ENCODE measurements around the gene PDE5A. TPM values are rescaled to one million over a fixed set of nuclear protein-coding genes. Genes with fewer than 3 reads are reported as not detected.

The PDE5A gene
- total and polyA plus RNA-seq, 10 of the 15 experiments (the other 5 are each of a cell fraction or from before 2014, with no cell fraction given), result under 0.01 to 3.9 (median 0.26) TPM; not detected in 1

DNA sequence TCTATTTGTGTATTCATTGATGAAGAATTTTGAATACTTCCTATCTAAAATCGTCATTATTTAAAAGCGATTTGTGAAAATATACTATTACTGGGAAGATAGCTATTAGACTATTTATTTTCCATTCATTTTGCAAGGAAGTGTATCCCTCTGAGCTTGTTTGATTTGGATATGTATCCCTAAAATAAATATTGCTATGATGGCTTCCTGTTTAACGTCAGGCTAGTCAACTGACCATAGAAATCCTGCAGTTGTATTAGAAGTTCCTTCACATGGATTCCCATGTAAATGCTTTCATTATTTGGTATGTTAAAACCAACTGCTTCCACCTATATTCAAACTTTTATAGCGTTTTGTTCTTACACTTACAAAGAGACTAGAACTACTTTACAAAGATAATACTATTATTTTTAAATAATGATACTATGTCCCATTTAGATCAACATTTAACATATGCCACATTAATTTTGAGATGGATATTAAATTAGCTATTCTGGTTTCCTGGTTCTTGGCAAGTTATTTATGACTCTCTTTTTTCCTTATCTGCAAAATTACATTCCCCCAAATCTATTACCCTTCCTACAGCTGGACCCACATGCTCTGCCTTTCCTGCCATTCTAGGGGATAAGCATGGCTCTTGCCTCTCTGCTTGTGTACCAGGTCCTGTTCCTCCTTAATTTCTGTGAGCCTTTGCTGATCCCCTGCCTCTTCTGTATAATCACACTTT lies 26.7 kb upstream of the PDE5A start:
- 35% methylated on average over 4 of the region's 4 CpGs for WGBS (ENCODE audit: insufficient coverage, insufficient replicate concordance, low lambda C conversion rate, missing lambda C conversion rate)
- H2AFZ ChIP-seq (ENCODE audit: control insufficient read depth, low read depth, low read length), result no peak overlapping the region
- no peaks in the 10 kb centered on the region for H4K20me1 ChIP-seq (ENCODE audit: control insufficient read depth, insufficient read depth)
- TF ChIP-seq RELA (IDR thresholded peaks at IDR 0.05; ENCODE audit: borderline replicate concordance, partially characterized antibody), result no peak
- TF ChIP-seq, protein P1, sequence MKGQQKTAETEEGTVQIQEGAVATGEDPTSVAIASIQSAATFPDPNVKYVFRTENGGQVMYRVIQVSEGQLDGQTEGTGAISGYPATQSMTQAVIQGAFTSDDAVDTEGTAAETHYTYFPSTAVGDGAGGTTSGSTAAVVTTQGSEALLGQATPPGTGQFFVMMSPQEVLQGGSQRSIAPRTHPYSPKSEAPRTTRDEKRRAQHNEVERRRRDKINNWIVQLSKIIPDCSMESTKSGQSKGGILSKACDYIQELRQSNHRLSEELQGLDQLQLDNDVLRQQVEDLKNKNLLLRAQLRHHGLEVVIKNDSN (IDR thresholded peaks at IDR 0.05; ENCODE audit: borderline replicate concordance, extremely low read length, insufficient read depth, low read depth, low read length), result no peak
- no peak for TF ChIP-seq NFIC (IDR thresholded peaks at IDR 0.05; ENCODE audit: low read depth, low read length)
- DNase-seq (ENCODE audit: low read depth, low spot score), result no peak
- no peak for ATAC-seq
- SMC1A ChIA-PET (ENCODE audit: uncharacterized antibody, unreplicated experiment), result interaction anchor here (0.7 to 2.5 kb wide), 3 partner anchors 8 to 616 kb away, joined by 3 to 8 read pairs (median 3); no protein-coding TSS in a partner anchor
- no peaks in the 10 kb centered on the region for H3K36me3 ChIP-seq (ENCODE audit: control insufficient read depth in 2 of 2, insufficient read depth in 2 of 2, low read length in 1 of 2)
- CTCF ChIA-PET, result interaction anchor here (2.2 kb wide), 1 partner anchor 26 kb away, joined by 9 read pairs; the partner anchor contains the start of gene PDE5A
- no peaks in the 10 kb centered on the region for H3K4me1 ChIP-seq (ENCODE audit: control insufficient read depth, insufficient read depth, low read length)
- POLR2A ChIA-PET, result no interaction called here
- intact Hi-C loops (cut with micrococcal nuclease; ENCODE audit: unreplicated experiment) (no loop called here), in situ Hi-C loops (cut with MboI) (no loop called here)
- BruUV-seq (replicated peaks), result no TSS peak
- H3K79me2 ChIP-seq (ENCODE audit: control insufficient read depth, insufficient read depth, low read length), result no peaks in the 10 kb centered on the region
- H3K27ac ChIP-seq (ENCODE audit: control insufficient read depth, insufficient read depth), result no peak overlapping the region
- no peaks in the 10 kb centered on the region for H3K27me3 ChIP-seq (replicated peaks in 1 of 2; ENCODE audit: control insufficient read depth in 2 of 2, insufficient read depth in 2 of 2, low read length in 1 of 2)
- no peak overlapping the region for H3K4me2 ChIP-seq (ENCODE audit: control insufficient read depth, insufficient read depth)
- FAIRE-seq, result no peak
- no peak overlapping the region for H3K4me3 ChIP-seq
- no peaks in the 10 kb centered on the region for H3K9me3 ChIP-seq (replicated peaks; ENCODE audit: control insufficient read depth, insufficient read depth, low read length)
- RAD21 ChIA-PET (ENCODE audit: unreplicated experiment), result interaction anchor here (1.3 kb wide), 1 partner anchor 401 kb away, joined by 3 read pairs; no protein-coding TSS in a partner anchor
- no peak overlapping the region for H3K9ac ChIP-seq (ENCODE audit: control insufficient read depth, insufficient read depth, low read length)

DNA sequence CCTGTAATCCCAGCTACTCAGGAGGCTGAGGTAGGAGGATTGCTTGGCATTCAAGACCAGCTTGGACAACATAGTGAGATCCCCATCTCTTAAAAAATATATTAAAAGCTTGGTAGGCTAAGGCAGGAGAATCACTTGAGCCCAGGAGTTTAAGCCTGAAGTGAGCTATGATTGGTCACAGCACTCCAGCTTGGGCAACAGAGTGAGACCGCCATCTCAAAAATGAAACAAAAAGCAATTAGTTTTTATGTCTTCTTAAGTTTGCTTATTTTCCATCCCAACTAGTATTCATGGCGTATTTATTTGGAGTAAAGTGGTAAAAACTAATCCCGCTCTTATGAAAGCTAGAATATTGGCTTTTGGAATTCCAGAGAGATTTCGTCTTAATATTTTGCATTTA lies 25.4 kb upstream of the PDE5A start:
- intact Hi-C loops (cut with micrococcal nuclease; ENCODE audit: unreplicated experiment), result no loop called here
- WGBS (ENCODE audit: insufficient coverage, insufficient replicate concordance, low lambda C conversion rate, missing lambda C conversion rate), result 55% methylated on average over 4 of the region's 4 CpGs
- TF ChIP-seq, protein P2, sequence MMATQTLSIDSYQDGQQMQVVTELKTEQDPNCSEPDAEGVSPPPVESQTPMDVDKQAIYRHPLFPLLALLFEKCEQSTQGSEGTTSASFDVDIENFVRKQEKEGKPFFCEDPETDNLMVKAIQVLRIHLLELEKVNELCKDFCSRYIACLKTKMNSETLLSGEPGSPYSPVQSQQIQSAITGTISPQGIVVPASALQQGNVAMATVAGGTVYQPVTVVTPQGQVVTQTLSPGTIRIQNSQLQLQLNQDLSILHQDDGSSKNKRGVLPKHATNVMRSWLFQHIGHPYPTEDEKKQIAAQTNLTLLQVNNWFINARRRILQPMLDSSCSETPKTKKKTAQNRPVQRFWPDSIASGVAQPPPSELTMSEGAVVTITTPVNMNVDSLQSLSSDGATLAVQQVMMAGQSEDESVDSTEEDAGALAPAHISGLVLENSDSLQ (IDR thresholded peaks at IDR 0.05), result no peak
- TF ChIP-seq CBX5 (IDR thresholded peaks at IDR 0.05; ENCODE audit: low read depth), result no peak
- TF ChIP-seq, protein P3, sequence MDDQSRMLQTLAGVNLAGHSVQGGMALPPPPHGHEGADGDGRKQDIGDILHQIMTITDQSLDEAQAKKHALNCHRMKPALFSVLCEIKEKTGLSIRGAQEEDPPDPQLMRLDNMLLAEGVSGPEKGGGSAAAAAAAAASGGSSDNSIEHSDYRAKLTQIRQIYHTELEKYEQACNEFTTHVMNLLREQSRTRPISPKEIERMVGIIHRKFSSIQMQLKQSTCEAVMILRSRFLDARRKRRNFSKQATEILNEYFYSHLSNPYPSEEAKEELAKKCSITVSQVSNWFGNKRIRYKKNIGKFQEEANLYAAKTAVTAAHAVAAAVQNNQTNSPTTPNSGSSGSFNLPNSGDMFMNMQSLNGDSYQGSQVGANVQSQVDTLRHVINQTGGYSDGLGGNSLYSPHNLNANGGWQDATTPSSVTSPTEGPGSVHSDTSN (IDR thresholded peaks at IDR 0.05; ENCODE audit: insufficient replicate concordance, low read depth, low read length), result no peak
- TF ChIP-seq ATF7 (IDR thresholded peaks at IDR 0.05; ENCODE audit: low read depth), result no peak
- TF ChIP-seq, protein P4, sequence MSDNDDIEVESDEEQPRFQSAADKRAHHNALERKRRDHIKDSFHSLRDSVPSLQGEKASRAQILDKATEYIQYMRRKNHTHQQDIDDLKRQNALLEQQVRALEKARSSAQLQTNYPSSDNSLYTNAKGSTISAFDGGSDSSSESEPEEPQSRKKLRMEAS (IDR thresholded peaks at IDR 0.05; ENCODE audit: low read depth, low read length), result no peak
- no peak for TF ChIP-seq NR2C2 (IDR thresholded peaks at IDR 0.05; ENCODE audit: borderline replicate concordance, control insufficient read depth, insufficient read length, low read depth)
- no peak for TF ChIP-seq JUND (IDR thresholded peaks at IDR 0.05; ENCODE audit: low read depth, low read length)
- TF ChIP-seq MXI1 (IDR thresholded peaks at IDR 0.05; ENCODE audit: low read depth, low read length), result no peak
- no peak for TF ChIP-seq ZNF217 (IDR thresholded peaks at IDR 0.05)

More for the DNA sequence above, 25.4 kb upstream of the PDE5A start:
- ChIA-PET SMC1A (ENCODE audit: uncharacterized antibody, unreplicated experiment) (interaction anchor here (0.8 to 2.5 kb wide), 7 partner anchors 8 to 89 kb away, joined by 3 to 8 read pairs (median 4); partner anchors contain the start of gene PDE5A), CTCF (interaction anchor here (0.6 to 2.2 kb wide), 4 partner anchors 10 to 32 kb away, joined by 3 to 9 read pairs (median 3); partner anchors contain the start of gene PDE5A), RAD21 (ENCODE audit: unreplicated experiment) (interaction anchor here (1.0 to 1.4 kb wide), 3 partner anchors 17 to 403 kb away, joined by 3 to 4 read pairs (median 4); no protein-coding TSS in a partner anchor), POLR2A (interaction anchor here (1.4 kb wide), 1 partner anchor 127 kb away, joined by 3 read pairs; no protein-coding TSS in a partner anchor)
- no peaks in the 10 kb centered on the region for H3K79me2 ChIP-seq (ENCODE audit: control insufficient read depth, insufficient read depth, low read length)
- no peaks in the 10 kb centered on the region for H3K36me3 ChIP-seq (ENCODE audit: control insufficient read depth in 2 of 2, insufficient read depth in 2 of 2, low read length in 1 of 2)
- DNase-seq (ENCODE audit: low read depth, low spot score) (no peak), ATAC-seq (peak; percentile 58), FAIRE-seq (no peak)
- H3K4me1 ChIP-seq (ENCODE audit: control insufficient read depth, insufficient read depth, low read length), result no peaks in the 10 kb centered on the region
- H2AFZ ChIP-seq (ENCODE audit: control insufficient read depth, low read depth, low read length), result no peak overlapping the region
- H4K20me1 ChIP-seq (ENCODE audit: control insufficient read depth, insufficient read depth), result no peaks in the 10 kb centered on the region
- H3K4me3 ChIP-seq, result no peak overlapping the region
- no peak overlapping the region for H3K27ac ChIP-seq (ENCODE audit: control insufficient read depth, insufficient read depth)
- no TSS peak for BruUV-seq (replicated peaks)
- H3K9ac ChIP-seq (ENCODE audit: control insufficient read depth, insufficient read depth, low read length), result no peak overlapping the region
- no peaks in the 10 kb centered on the region for H3K9me3 ChIP-seq (replicated peaks; ENCODE audit: control insufficient read depth, insufficient read depth, low read length)
- no peak overlapping the region for H3K4me2 ChIP-seq (ENCODE audit: control insufficient read depth, insufficient read depth)
- H3K27me3 ChIP-seq (replicated peaks in 1 of 2; ENCODE audit: control insufficient read depth in 2 of 2, insufficient read depth in 2 of 2, low read length in 1 of 2), result no peaks in the 10 kb centered on the region
- in situ Hi-C loops (cut with MboI), result no loop called here

Data from GM12878 (cell line).